ENCODE measurements around the gene BUD13.

BUD13 gene

GRCh38 chr11:116712428-116712827 is 60.4 kb downstream of the BUD13 start:
- no peak for DNase-seq

GRCh38 chr11:116710762-116711161 is 62.0 kb downstream of the BUD13 start:
- no peak for DNase-seq

GRCh38 chr11:116710001-116710674 is 62.6 kb downstream of the BUD13 start:
- no peak for DNase-seq

GRCh38 chr11:116707746-116708145 is 65.0 kb downstream of the BUD13 start:
- DNase-seq: no peak

- DNase-seq: no peak
These were observed 65.6 kb downstream of the BUD13 start for GRCh38 chr11:116707161-116707629.

GRCh38 chr11:116703421-116703820 is 69.4 kb downstream of the BUD13 start:
- no peak for DNase-seq

GRCh38 chr11:116702772-116703385 is 69.9 kb downstream of the BUD13 start:
- DNase-seq: no peak

- no peak for DNase-seq
These were observed 70.9 kb downstream of the BUD13 start for GRCh38 chr11:116701876-116702275.

GRCh38 chr11:116701297-116701801 is 71.4 kb downstream of the BUD13 start:
- DNase-seq: no peak

- no peak for DNase-seq
These were observed 72.1 kb downstream of the BUD13 start for GRCh38 chr11:116700586-116701220.

Measured in activated CD4-positive, alpha-beta T cell treated with anti-CD3 and anti-CD28 coated beads, Interleukin-2, amount 50 U/mL, for 1 hour (primary cell).